Testis (tissue), 3 donors: ENCODE data around the gene TRAF7. TPM values are rescaled to one million over a fixed set of nuclear protein-coding genes. Genes with fewer than 3 reads are reported as not detected.
A peak's percentile ranks its signal among the peaks of the same experiment; 100 is the strongest.

Experiments used
- DNase-seq: peaks from one replicate; pipeline ENCODE4 v3.0.0-alpha.2; 2019
- H3K27ac ChIP-seq, 2 donors: fragments of 200-600 bp; sonication (generic); one replicate each; pipeline ENCODE4 v1.5.1; 2019
- H3K27me3 ChIP-seq: fragments of 200-600 bp; sonication (generic); one replicate; pipeline ENCODE4 v1.5.1; 2019
- H3K36me3 ChIP-seq: fragments of 200-600 bp; sonication (generic); one replicate; pipeline ENCODE4 v1.5.1; 2017; ENCODE audit warnings: low read depth; ENCODE audit errors: missing control alignments
- H3K4me1 ChIP-seq: fragments of 200-600 bp; sonication (generic); one replicate; pipeline ENCODE4 v1.5.1; 2019
- H3K4me3 ChIP-seq, 2 donors: fragments of 200-600 bp; sonication (generic); one replicate each; pipeline ENCODE4 v1.5.1; 2017 to 2019
- H3K9me3 ChIP-seq: fragments of 200-600 bp; sonication (generic); one replicate; pipeline ENCODE4 v1.5.1; 2017
- CTCF ChIP-seq, 3 experiments: fragments of 450-650 bp in 2 of 3; fragments of 200-600 bp in 1 of 3; sonication (generic) in 1 of 3; IDR thresholded peaks; one replicate each; pipeline ENCODE4 v1.5.1; 2016 to 2019; ENCODE audit warnings: antibody characterized with exemption in 3 of 3, mild to moderate bottlenecking in 2 of 3, moderate library complexity in 1 of 3
- POLR2A ChIP-seq: fragments of 450-650 bp; IDR thresholded peaks from one replicate; pipeline ENCODE4 v1.6.1; 2017; ENCODE audit warnings: antibody characterized with exemption, mild to moderate bottlenecking, moderate library complexity
- WGBS, 2 donors: methylation state at CpG; one replicate each; pipeline ENCODE4 v1.1.5; 2018; 5-methylcytosine and 5-hydroxymethylcytosine counted together
- intact Hi-C: fragments of 100-400 bp; cut with DNase I; formaldehyde crosslinking; loops from one replicate; pipeline ENCODE4 v1.15.1; 2023; ENCODE audit warnings: low total_unique reads
- polyA plus RNA-seq: library from polyadenylated mRNA; stranded (reverse); fragments of 350-450 nt; fragmentation: Illumina TruSeq; extraction: RNeasy Lipid Tissue Mini Kit (QIAGEN cat#74804); gene quantifications from one replicate; pipeline ENCODE4 v1.2.3, GENCODE V29; 2014; ENCODE audit warnings: low read depth, low replicate concordance; ENCODE audit not compliant: insufficient read depth
- total RNA-seq, 2 donors: library from RNA; depleted of rRNA; stranded (reverse); fragments of >200 nt; gene quantifications; one replicate each; pipeline ENCODE4 v1.2.3, GENCODE V29; 2016

Gene TRAF7
- total and polyA plus RNA-seq, 3 donors from 2014 or later, result 36.0 to 46.1 (median 44.6) TPM

- Histone ChIP-seq H3K9me3 (no peaks in the 10 kb centered on the region), H3K36me3 (no peaks in the 10 kb centered on the region), H3K4me1 (peaks cover 9% of the 10 kb centered on the region), H3K27me3 (no peaks in the 10 kb centered on the region), H3K27ac (no peak overlapping the region), H3K4me3 (peak overlapping the region in 1 of 2 donors; percentile 13)
- TF ChIP-seq POLR2A, result no peak
- TF ChIP-seq CTCF (IDR thresholded peaks at IDR 0.05), result no peak
- no peak for DNase-seq
- WGBS, 2 donors, result 25 to 31% methylated on average over 12 to 31 of the region's 32 CpGs
- intact Hi-C loops, result no loop called here
Measured at GRCh38 chr16:2196981-2197511, 41.5 kb downstream of the TRAF7 start.

- 67 to 78% methylated on average over 5 to 6 of the region's 6 CpGs for WGBS, 2 donors
- H3K4me3 ChIP-seq, result no peak overlapping the region
- H3K4me1 ChIP-seq, result peaks cover 9% of the 10 kb centered on the region
- TF ChIP-seq CTCF (IDR thresholded peaks at IDR 0.05), result no peak
- TF ChIP-seq POLR2A, result no peak
- H3K9me3 ChIP-seq, result no peaks in the 10 kb centered on the region
- no peaks in the 10 kb centered on the region for H3K36me3 ChIP-seq
- intact Hi-C loops, result no loop called here
- no peak for DNase-seq
- H3K27me3 ChIP-seq, result no peaks in the 10 kb centered on the region
- H3K27ac ChIP-seq, result no peak overlapping the region
Measured at GRCh38 chr16:2197765-2198164, 42.2 kb downstream of the TRAF7 start.

GRCh38 chr16:2198283-2198682, 42.7 kb downstream of the TRAF7 start:
- Histone ChIP-seq H3K36me3 (no peaks in the 10 kb centered on the region), H3K4me3 (no peak overlapping the region), H3K4me1 (peaks cover 9% of the 10 kb centered on the region), H3K9me3 (no peaks in the 10 kb centered on the region), H3K27ac (no peak overlapping the region), H3K27me3 (no peaks in the 10 kb centered on the region)
- intact Hi-C loops, result no loop called here
- 64 to 78% methylated on average over 4 of the region's 4 CpGs for WGBS, 2 donors
- no peak for TF ChIP-seq CTCF (IDR thresholded peaks at IDR 0.05)
- no peak for TF ChIP-seq POLR2A
- DNase-seq, result no peak

- Histone ChIP-seq H3K4me3 (no peak overlapping the region), H3K9me3 (no peaks in the 10 kb centered on the region), H3K36me3 (no peaks in the 10 kb centered on the region), H3K27ac (no peak overlapping the region), H3K27me3 (no peaks in the 10 kb centered on the region), H3K4me1 (peaks cover 10% of the 10 kb centered on the region)
- intact Hi-C loops, result no loop called here
- 77 to 92% methylated on average over 4 to 5 of the region's 5 CpGs for WGBS, 2 donors
- no peak for DNase-seq
- TF ChIP-seq CTCF (IDR thresholded peaks at IDR 0.05) (no peak), POLR2A (no peak)
Measured at GRCh38 chr16:2199095-2199494, 43.5 kb downstream of the TRAF7 start.

- DNase-seq, result no peak
- peaks cover 14% of the 10 kb centered on the region for H3K4me1 ChIP-seq
- no peaks in the 10 kb centered on the region for H3K27me3 ChIP-seq
- intact Hi-C loops, result no loop called here
- H3K9me3 ChIP-seq, result no peaks in the 10 kb centered on the region
- TF ChIP-seq POLR2A (no peak), CTCF (IDR thresholded peaks at IDR 0.05) (no peak)
- H3K4me3 ChIP-seq, result no peak overlapping the region
- H3K36me3 ChIP-seq, result no peaks in the 10 kb centered on the region
- 74 to 88% methylated on average over 5 to 7 of the region's 14 CpGs for WGBS, 2 donors
- no peak overlapping the region for H3K27ac ChIP-seq
Measured at GRCh38 chr16:2199621-2200139, 44.1 kb downstream of the TRAF7 start.
